HepG2 (cell line): ENCODE results near the gene AREL1. TPM values are rescaled to one million over a fixed set of nuclear protein-coding genes. Genes with fewer than 3 reads are reported as not detected.

Source experiments
- ATAC-seq: fragments of 200-7000 bp; cut with Tn5 transposase; 3 replicates; pipeline ENCODE4 v1.9.1; 2020; ENCODE audit warnings: mild to moderate bottlenecking, moderate library complexity
- BruUV-seq: library from RNA; stranded (reverse); fragments of 400-500 nt; replicated peaks from 2 replicates; lab custom pipeline; 2021; lab: Mats Ljungman, UMichigan
- CTCF ChIA-PET: fragments of 300-600 bp; formaldehyde crosslinking; extraction: SDS; loops from one replicate; lab custom pipeline; 2021; ENCODE audit warnings: low total read pairs, inconsistent platforms, low intra/inter-chr PET ratio; lab: Yijun Ruan, JAX
- POLR2A ChIA-PET: fragments of 350-600 bp; sonication (Branson Sonifier 250); formaldehyde crosslinking; loops from one replicate; lab custom pipeline; 2020; ENCODE audit warnings: antibody characterized with exemption, inconsistent platforms; lab: Yijun Ruan, JAX
- DNase-seq: peaks from one replicate; pipeline ENCODE4 v3.0.0-alpha.2; 2015; ENCODE audit warnings: low spot score
- FAIRE-seq: peaks from 3 replicates; lab custom pipeline; 2011; peaks lifted over from hg19 to GRCh38; lab: Jason Lieb, UNC
- H2AFZ ChIP-seq: one replicate; pipeline ENCODE4 v1.6.1; 2011; ENCODE audit warnings: low read length, inconsistent platforms
- H3K27ac ChIP-seq: fragments of 300-600 bp; 3 replicates; pipeline ENCODE4 v1.8.0; 2011; ENCODE audit warnings: mixed run types, mild to moderate bottlenecking, mixed read lengths, low read length, inconsistent platforms; ENCODE audit not compliant: insufficient read depth; ENCODE audit errors: extremely low read length
- H3K27me3 ChIP-seq, 2 experiments: fragments of 200-600 bp in 1 of 2; 2 replicates in 1 of 2; 3 replicates in 1 of 2; pipeline versions ENCODE4 v1.6.0 to v1.8.0; 2011; ENCODE audit warnings: low read length in 2 of 2, mild to moderate bottlenecking in 2 of 2, moderate library complexity in 2 of 2, inconsistent platforms in 1 of 2; ENCODE audit not compliant: insufficient read depth in 2 of 2, control insufficient read depth in 1 of 2
- H3K36me3 ChIP-seq, 2 experiments: fragments of 200-600 bp in 1 of 2; replicated peaks in 1 of 2; 2 replicates in 1 of 2; 3 replicates in 1 of 2; pipeline versions ENCODE4 v1.5.1 to v1.8.0; 2011; ENCODE audit warnings: low read length in 2 of 2, inconsistent platforms in 1 of 2; ENCODE audit not compliant: insufficient read depth in 2 of 2, control insufficient read depth in 1 of 2
- H3K4me1 ChIP-seq: 2 replicates; pipeline ENCODE4 v1.5.1; 2012; ENCODE audit warnings: low read length, inconsistent platforms; ENCODE audit not compliant: insufficient read depth
- H3K4me2 ChIP-seq: 2 replicates; pipeline ENCODE4 v1.6.0; 2011; ENCODE audit warnings: low read depth, low read length, inconsistent platforms
- H3K4me3 ChIP-seq, 3 experiments: fragments of 200-600 bp in 1 of 3; sonication (generic), shearing (Covaris generic) in 1 of 3; replicated peaks in 1 of 3; 2 replicates each; pipeline ENCODE4 v1.5.1; 2011 to 2016; ENCODE audit warnings: low read length in 3 of 3, inconsistent platforms in 2 of 3, low read depth in 2 of 3, mild to moderate bottlenecking in 2 of 3, control low read depth in 1 of 3, mixed read lengths in 1 of 3; ENCODE audit not compliant: insufficient read depth in 1 of 3
- H3K79me2 ChIP-seq: one replicate; pipeline ENCODE4 v1.6.1; 2011; ENCODE audit warnings: low read length, inconsistent platforms; ENCODE audit not compliant: insufficient read depth
- H3K9ac ChIP-seq: 2 replicates; pipeline ENCODE4 v1.6.0; 2011; ENCODE audit warnings: mild to moderate bottlenecking, low read depth, low read length, inconsistent platforms; ENCODE audit not compliant: insufficient read depth
- H3K9me3 ChIP-seq: 2 replicates; pipeline ENCODE4 v1.5.1; 2012; ENCODE audit warnings: mild to moderate bottlenecking, low read length
- H4K20me1 ChIP-seq: 2 replicates; pipeline ENCODE4 v1.6.0; 2011; ENCODE audit warnings: inconsistent platforms, mild to moderate bottlenecking, low read length, moderate library complexity; ENCODE audit not compliant: insufficient read depth
- CERS6 ChIP-seq: sonication (generic); formaldehyde crosslinking; IDR thresholded peaks from 2 replicates; pipeline ENCODE4 v1.5.0; 2020; ENCODE audit warnings: missing genetic modification reagents
- DMAP1 ChIP-seq: IDR thresholded peaks from 2 replicates; pipeline ENCODE4 v1.6.1; 2016
- FOSL2 ChIP-seq: sonication (generic); formaldehyde crosslinking; IDR thresholded peaks from 2 replicates; pipeline ENCODE4 v1.4.0; 2020; ENCODE audit warnings: missing genetic modification reagents
- MBD4 ChIP-seq: IDR thresholded peaks from 2 replicates; pipeline ENCODE4 v1.6.1; 2012; ENCODE audit warnings: low read length, inconsistent platforms, borderline replicate concordance
- MLXIP ChIP-seq: sonication (generic); formaldehyde crosslinking; IDR thresholded peaks from 2 replicates; pipeline ENCODE4 v1.9.0; 2021; ENCODE audit warnings: missing genetic modification reagents, borderline replicate concordance
- NBN ChIP-seq: fragments of 450-650 bp; conservative IDR thresholded peaks from 2 replicates; pipeline ENCODE4 v1.6.1; 2017
- NCOA5 ChIP-seq: sonication (generic); formaldehyde crosslinking; IDR thresholded peaks from 2 replicates; pipeline ENCODE4 v1.4.0; 2020; ENCODE audit warnings: missing genetic modification reagents
- NKX3-1 ChIP-seq: sonication (generic); formaldehyde crosslinking; IDR thresholded peaks from 2 replicates; pipeline ENCODE4 v1.5.0; 2020; ENCODE audit warnings: missing genetic modification reagents
- NR1H2 ChIP-seq: sonication (generic); formaldehyde crosslinking; IDR thresholded peaks from 2 replicates; pipeline ENCODE4 v1.8.1; 2022; ENCODE audit warnings: low read depth, missing genetic modification reagents, borderline replicate concordance
- RFXANK ChIP-seq: IDR thresholded peaks from 2 replicates; pipeline ENCODE4 v1.6.1; 2016
- RXRB ChIP-seq: IDR thresholded peaks from 2 replicates; pipeline ENCODE4 v1.6.1; 2016; ENCODE audit warnings: borderline replicate concordance, missing genetic modification reagents, missing compliant biosample characterization
- SALL1 ChIP-seq: sonication (generic); formaldehyde crosslinking; IDR thresholded peaks from 2 replicates; pipeline ENCODE4 v1.8.0; 2022; ENCODE audit warnings: mild to moderate bottlenecking, missing genetic modification reagents
- SALL2 ChIP-seq: sonication (generic); formaldehyde crosslinking; IDR thresholded peaks from 2 replicates; pipeline ENCODE4 v1.8.1; 2023; ENCODE audit warnings: mild to moderate bottlenecking, missing genetic modification reagents, inconsistent platforms
- ZBTB8A ChIP-seq: sonication (generic); formaldehyde crosslinking; IDR thresholded peaks from 2 replicates; pipeline ENCODE4 v1.4.0; 2020; ENCODE audit warnings: mild to moderate bottlenecking, low read depth, missing genetic modification reagents, borderline replicate concordance
- ZFP1 ChIP-seq: IDR thresholded peaks from 2 replicates; pipeline ENCODE4 v1.6.1; 2016
- ZFP90 ChIP-seq: sonication (generic); formaldehyde crosslinking; IDR thresholded peaks from 2 replicates; pipeline ENCODE4 v1.8.0; 2022; ENCODE audit warnings: missing genetic modification reagents, mild to moderate bottlenecking, inconsistent platforms, borderline replicate concordance
- ZNF569 ChIP-seq: sonication (generic); formaldehyde crosslinking; IDR thresholded peaks from 2 replicates; pipeline ENCODE4 v1.5.0; 2020; ENCODE audit warnings: mild to moderate bottlenecking, missing genetic modification reagents, moderate library complexity, borderline replicate concordance
- ZNF687 ChIP-seq: sonication (generic); formaldehyde crosslinking; IDR thresholded peaks from 2 replicates; pipeline ENCODE4 v1.5.1; 2020; ENCODE audit warnings: mild to moderate bottlenecking, missing genetic modification reagents, moderate library complexity
- ZNF891 ChIP-seq: sonication (generic); formaldehyde crosslinking; IDR thresholded peaks from 2 replicates; pipeline ENCODE4 v1.5.0; 2020; ENCODE audit warnings: mild to moderate bottlenecking, missing genetic modification reagents
- WGBS: methylation state at CpG from one replicate; pipeline ENCODE4 v1.1.6; 2017; ENCODE audit warnings: low lambda C conversion rate; 5-methylcytosine and 5-hydroxymethylcytosine counted together
- in situ Hi-C: cut with HindIII; loops from 2 replicates; pipeline ENCODE4 v1.10.0; 2017; ENCODE audit warnings: low pct_unique_long_range_greater_than_20kb; ENCODE audit not compliant: extremely low pct_ligation_motif_present
- intact Hi-C: fragments of 100-400 bp; cut with micrococcal nuclease; formaldehyde crosslinking; loops from one replicate; pipeline ENCODE4 v1.10.0; 2022; ENCODE audit not compliant: unreplicated experiment
- polyA plus RNA-seq, 8 experiments: library from polyadenylated mRNA; depleted of rRNA in 3 of 8; stranded (reverse) in 7 of 8; unstranded in 1 of 8; fragments of >200 nt; fragmentation: Illumina TruSeq in 4 of 8; extraction: Trizol in 4 of 8; gene quantifications; 2 replicates each; pipeline versions ENCODE4 v1.2.1 to v1.2.3, GENCODE V29; 2011 to 2016; ENCODE audit warnings: low read depth in 4 of 8, missing spikeins in 1 of 8, mixed read lengths in 1 of 8; ENCODE audit not compliant: insufficient read depth in 1 of 8
- total RNA-seq, 5 experiments: library from RNA; depleted of rRNA; stranded (reverse); fragments of >200 nt; fragmentation: Illumina TruSeq; extraction: Trizol; gene quantifications; 2 replicates each; pipeline ENCODE4 v1.2.3, GENCODE V29; 2016; ENCODE audit warnings: low read depth in 1 of 5

The AREL1 gene
- total and polyA plus RNA-seq, 2 of the 13 experiments (the other 11 are each of a cell fraction or from before 2014, with no cell fraction given), result 21.3 to 25.4 TPM

- no peak for TF ChIP-seq SALL2 (CRISPR knock-in tag)
- no peak for TF ChIP-seq ZNF687
- TF ChIP-seq DMAP1, result no peak
- no peak for TF ChIP-seq NCOA5 (CRISPR knock-in tag)
- no peak for TF ChIP-seq RXRB
- TF ChIP-seq ZFP1 (CRISPR knock-in tag), result no peak
- TF ChIP-seq SALL1 (CRISPR knock-in tag), result no peak
- TF ChIP-seq RFXANK (CRISPR knock-in tag), result no peak
- TF ChIP-seq ZBTB8A (CRISPR knock-in tag), result no peak
- no peak for TF ChIP-seq FOSL2 (CRISPR knock-in tag)
Observed at GRCh38 chr14:74673768-74674167, 39.1 kb downstream of the AREL1 start (continued).

- no peak overlapping the region for H3K27ac ChIP-seq
- no peak for TF ChIP-seq ZNF891 (CRISPR knock-in tag)
- no peak for TF ChIP-seq NKX3-1 (CRISPR knock-in tag)
- TF ChIP-seq NR1H2 (CRISPR knock-in tag), result no peak
- TF ChIP-seq CERS6, result no peak
- no peak for TF ChIP-seq MLXIP
- TF ChIP-seq NBN, result no peak
- TF ChIP-seq ZNF569 (CRISPR knock-in tag), result no peak
- TF ChIP-seq MBD4, result no peak
- TF ChIP-seq ZFP90 (CRISPR knock-in tag), result no peak
Observed at GRCh38 chr14:74671789-74672188, 41.1 kb downstream of the AREL1 start.

More at GRCh38 chr14:74671789-74672188, 41.1 kb downstream of the AREL1 start:
- in situ Hi-C loops (no loop called here), intact Hi-C loops (no loop called here)
- no peak overlapping the region for H2AFZ ChIP-seq
- 94% methylated on average over 4 of the region's 4 CpGs for WGBS
- DNase-seq (no peak), ATAC-seq (no peak), FAIRE-seq (no peak)
- POLR2A ChIA-PET, result no interaction called here
- BruUV-seq, result no TSS peak
- no peaks in the 10 kb centered on the region for H3K27me3 ChIP-seq
- no peak overlapping the region for H3K9ac ChIP-seq
- no peaks in the 10 kb centered on the region for H3K4me1 ChIP-seq
- no peak overlapping the region for H3K4me2 ChIP-seq
- H3K9me3 ChIP-seq, result no peaks in the 10 kb centered on the region
- H3K36me3 ChIP-seq, result peaks cover 17 to 70% of the 10 kb centered on the region in 2 experiments
- CTCF ChIA-PET, result no interaction called here
- H3K4me3 ChIP-seq, result no peak overlapping the region
- no peaks in the 10 kb centered on the region for H3K79me2 ChIP-seq
- H4K20me1 ChIP-seq, result no peaks in the 10 kb centered on the region
